Astrocyte of the spinal cord (primary cell): Measurements from ENCODE around the gene MAN1A1.

Experiments
- DNase-seq: peaks from one replicate; pipeline ENCODE4 v3.0.0; 2011; ENCODE audit warnings: low read depth, low spot score
- H3K4me3 ChIP-seq: 2 replicates; pipeline ENCODE4 v1.5.1; 2011; ENCODE audit warnings: low read depth, mild to moderate bottlenecking, low read length, moderate library complexity
- in situ Hi-C: cut with HindIII; loops from 2 replicates; pipeline ENCODE4 v1.10.0; 2017; ENCODE audit warnings: low sequenced_read_pairs
- TF ChIP-seq, protein P1 (sequence below): IDR thresholded peaks from 2 replicates; pipeline ENCODE4 v1.5.1; 2012; ENCODE audit warnings: low read depth, mild to moderate bottlenecking, low read length, inconsistent platforms

The MAN1A1 gene

DNA sequence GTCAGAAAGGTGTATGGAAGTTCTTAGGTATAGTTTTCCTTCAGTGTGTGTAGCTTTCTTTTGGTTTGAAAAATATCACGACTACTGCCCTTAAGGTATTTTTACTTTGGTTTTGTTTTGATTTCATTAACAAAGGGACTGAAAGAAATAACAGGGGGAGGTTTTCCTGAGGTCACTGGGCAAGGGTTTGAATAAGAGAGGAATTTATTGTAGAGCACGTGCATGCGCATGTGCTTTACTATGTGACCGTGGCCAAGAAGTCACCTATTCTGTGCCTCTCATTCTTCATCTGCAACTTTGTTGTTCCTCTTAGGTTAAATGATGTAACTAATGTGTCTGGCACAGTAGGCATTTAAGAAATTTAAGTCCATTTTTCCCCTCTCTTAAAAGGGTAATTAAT is 4.1 kb upstream of the MAN1A1 start:
- no peak for DNase-seq
- TF ChIP-seq, protein P1, sequence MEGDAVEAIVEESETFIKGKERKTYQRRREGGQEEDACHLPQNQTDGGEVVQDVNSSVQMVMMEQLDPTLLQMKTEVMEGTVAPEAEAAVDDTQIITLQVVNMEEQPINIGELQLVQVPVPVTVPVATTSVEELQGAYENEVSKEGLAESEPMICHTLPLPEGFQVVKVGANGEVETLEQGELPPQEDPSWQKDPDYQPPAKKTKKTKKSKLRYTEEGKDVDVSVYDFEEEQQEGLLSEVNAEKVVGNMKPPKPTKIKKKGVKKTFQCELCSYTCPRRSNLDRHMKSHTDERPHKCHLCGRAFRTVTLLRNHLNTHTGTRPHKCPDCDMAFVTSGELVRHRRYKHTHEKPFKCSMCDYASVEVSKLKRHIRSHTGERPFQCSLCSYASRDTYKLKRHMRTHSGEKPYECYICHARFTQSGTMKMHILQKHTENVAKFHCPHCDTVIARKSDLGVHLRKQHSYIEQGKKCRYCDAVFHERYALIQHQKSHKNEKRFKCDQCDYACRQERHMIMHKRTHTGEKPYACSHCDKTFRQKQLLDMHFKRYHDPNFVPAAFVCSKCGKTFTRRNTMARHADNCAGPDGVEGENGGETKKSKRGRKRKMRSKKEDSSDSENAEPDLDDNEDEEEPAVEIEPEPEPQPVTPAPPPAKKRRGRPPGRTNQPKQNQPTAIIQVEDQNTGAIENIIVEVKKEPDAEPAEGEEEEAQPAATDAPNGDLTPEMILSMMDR: no peak
- H3K4me3 ChIP-seq: no peak overlapping the region

DNA sequence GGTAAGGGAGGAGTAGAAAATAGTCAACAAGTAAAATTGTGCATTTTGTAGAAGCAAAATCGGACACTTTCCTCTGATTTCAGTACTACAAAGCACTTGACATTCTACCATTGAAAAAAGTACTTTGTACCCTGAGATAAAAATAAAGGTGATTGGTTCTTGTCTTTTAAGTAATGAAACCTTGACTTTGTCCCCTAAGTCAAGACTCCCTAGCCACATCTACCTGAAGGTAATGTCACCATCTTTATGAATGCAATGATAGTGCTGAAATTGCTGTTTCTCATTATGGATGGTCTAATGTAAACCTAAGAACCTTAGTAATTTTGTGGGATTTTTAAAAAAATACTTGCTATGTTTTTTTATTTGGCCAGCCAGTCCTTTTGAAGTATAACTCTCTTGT is 2.4 kb upstream of the MAN1A1 start:
- no peak for DNase-seq
- no peak overlapping the region for H3K4me3 ChIP-seq
- TF ChIP-seq, protein P1: no peak
- in situ Hi-C loops: no loop called here

More for the DNA sequence above, 4.1 kb upstream of the MAN1A1 start:
- in situ Hi-C loops: no loop called here

DNA sequence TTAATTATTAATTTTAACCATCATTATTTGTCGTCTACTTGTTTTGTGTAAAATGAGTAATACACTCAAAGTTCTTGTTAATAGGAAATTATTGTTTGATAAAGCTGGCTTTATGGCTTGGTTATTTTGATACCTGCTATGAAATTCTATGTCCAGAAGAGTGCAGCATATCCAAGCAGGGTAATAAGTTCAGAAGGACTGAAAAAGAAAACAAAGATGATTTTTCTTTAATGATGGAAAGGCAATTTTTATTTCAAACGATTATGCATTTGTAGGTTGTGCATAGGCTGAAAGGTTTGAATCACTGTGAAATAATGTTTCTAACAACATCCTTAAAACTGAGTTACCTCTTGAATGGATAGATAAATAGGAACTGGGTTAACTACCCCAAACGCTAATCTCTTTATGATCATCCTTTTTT is 1.4 kb upstream of the MAN1A1 start:
- in situ Hi-C loops: no loop called here
- peak; percentile 74 for DNase-seq
- TF ChIP-seq, protein P1: peak; percentile 57
- peak overlapping the region; percentile 92 for H3K4me3 ChIP-seq

DNA sequence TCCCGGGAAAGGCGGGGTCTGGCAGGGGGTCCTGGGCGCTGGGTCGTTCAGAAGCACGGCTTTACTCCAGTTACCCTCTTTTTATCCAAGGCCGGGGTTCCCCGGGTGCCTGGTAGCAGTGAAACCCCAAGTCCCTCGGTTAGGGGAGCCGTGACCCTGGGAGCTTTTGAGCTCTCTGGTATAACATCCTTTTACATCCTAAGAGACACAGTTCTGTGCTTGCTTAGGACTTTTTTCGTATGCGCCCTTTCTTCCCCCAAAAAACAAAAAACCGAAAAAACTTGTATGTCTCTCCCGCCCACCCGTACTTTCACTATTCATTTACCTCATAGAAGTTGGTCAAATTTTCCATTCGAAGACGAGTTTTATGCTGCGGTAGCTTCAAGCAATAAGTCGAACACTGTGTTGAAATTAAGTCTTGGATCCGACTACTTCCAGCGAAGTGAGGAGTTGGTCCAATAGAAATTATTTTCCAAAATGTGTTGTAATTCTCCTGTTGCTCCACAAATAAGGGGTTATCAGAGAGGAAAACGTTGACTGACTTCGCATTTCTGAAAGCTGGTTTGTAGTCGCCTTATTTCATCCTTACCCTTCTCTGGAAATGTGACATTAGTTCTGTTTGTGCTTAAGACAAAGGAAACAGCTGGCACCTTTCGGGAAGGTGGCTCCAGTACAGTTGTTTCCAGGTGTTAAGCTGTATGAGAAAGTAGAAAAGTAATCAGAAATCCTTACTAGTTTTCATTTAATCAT is 816 bp upstream of the MAN1A1 start:
- DNase-seq: peak; percentile 78
- peak overlapping the region; percentile 92 for H3K4me3 ChIP-seq
- in situ Hi-C loops: no loop called here
- TF ChIP-seq, protein P1: no peak

DNA sequence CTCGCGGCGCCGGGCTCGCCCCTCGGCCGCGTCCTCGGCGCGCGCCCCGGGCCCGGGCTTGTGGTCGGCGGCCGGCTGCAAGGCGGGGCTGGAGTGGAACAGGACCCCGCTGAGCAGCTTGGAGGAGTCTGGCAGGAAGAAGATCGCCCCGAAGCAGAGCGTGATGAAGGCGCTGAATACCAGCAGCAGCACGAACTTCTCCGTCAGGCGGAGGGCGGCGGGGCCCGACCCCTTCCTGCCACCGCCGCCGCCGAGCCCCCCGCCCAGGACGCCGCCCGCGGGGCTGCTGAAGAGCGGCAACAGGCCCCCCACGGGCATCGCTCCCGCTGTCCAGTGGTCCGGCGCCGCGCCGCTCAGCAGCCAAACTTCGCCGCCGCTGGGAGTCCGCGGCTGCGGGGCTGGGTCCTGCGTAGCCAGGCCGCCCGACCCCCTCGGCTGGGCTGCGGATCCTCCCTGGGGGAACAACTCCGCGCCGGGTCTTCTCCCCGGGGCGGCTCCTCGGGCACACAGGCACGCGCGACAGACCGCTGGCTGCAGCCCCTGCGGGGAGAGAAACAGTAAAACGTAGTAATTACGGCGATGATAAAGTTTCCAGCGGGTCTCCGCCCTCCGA is 707 bp downstream of the MAN1A1 start:
- peak overlapping the region; percentile 92 for H3K4me3 ChIP-seq
- in situ Hi-C loops: no loop called here
- TF ChIP-seq, protein P1: no peak
- peak; percentile 29 for DNase-seq

DNA sequence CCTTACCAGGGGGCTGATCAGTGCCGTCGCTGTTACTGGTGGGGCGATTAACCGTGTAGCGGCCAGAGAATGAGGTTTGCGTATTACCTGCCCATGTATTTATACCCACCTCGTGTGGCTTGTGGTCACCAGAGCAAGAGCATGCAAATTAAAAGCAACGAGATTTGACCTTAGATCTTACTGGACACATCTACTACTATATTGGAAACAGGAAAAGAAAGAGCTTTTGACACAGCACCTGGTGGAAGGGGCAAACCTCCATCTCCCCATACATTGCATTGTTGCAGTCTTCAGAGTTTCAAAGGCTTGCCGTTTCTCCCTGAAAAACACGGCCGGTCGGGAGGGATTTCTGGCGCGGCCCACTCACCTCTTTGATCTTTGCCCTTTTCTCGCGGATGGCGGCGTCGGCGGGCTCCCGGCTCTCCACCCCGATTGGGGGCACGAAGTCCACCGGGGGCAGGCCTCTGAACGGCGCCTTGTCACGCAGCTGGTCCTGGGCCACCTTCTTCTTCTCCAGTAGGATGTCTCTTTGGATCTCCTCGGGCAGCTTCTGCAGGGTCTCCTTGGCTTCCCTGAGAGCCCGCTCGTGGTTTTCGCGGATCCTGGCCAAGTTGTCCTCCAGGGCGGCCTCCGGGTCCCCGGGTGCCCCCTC is 1.3 kb downstream of the MAN1A1 start:
- TF ChIP-seq, protein P1: no peak
- in situ Hi-C loops: no loop called here
- DNase-seq: no peak
- H3K4me3 ChIP-seq: peak overlapping the region; percentile 92
